Activated gamma-delta T cell (primary cell): ENCODE results near the gene ATP5MC2.
"Not testable (repeated sequence)": the region's sequence is repeated elsewhere in the genome, so short reads cannot be mapped to it uniquely, and the experiment has no call there.

ENCODE experiments used
- DNase-seq: peaks from one replicate; lab custom pipeline; 2025; lab: John Stamatoyannopoulos, UW

ATP5MC2 gene

GRCh38 chr12:53646300-53646699 is 29.6 kb downstream of the ATP5MC2 start:
- not testable (repeated sequence) for DNase-seq

GRCh38 chr12:53645165-53645564 is 30.7 kb downstream of the ATP5MC2 start:
- no peak for DNase-seq

- no peak for DNase-seq
Measured at GRCh38 chr12:53644133-53644532, 31.8 kb downstream of the ATP5MC2 start.

- DNase-seq: no peak
Measured at GRCh38 chr12:53643232-53643979, 32.5 kb downstream of the ATP5MC2 start.

- no peak for DNase-seq
Measured at GRCh38 chr12:53638057-53638456, 37.8 kb downstream of the ATP5MC2 start.

- DNase-seq: no peak
Measured at GRCh38 chr12:53636641-53637040, 39.2 kb downstream of the ATP5MC2 start.

- not testable (repeated sequence) for DNase-seq
Measured at GRCh38 chr12:53635708-53636107, 40.2 kb downstream of the ATP5MC2 start.

GRCh38 chr12:53631721-53632120 is 44.2 kb downstream of the ATP5MC2 start:
- no peak for DNase-seq

- no peak for DNase-seq
Measured at GRCh38 chr12:53627919-53628318, 48.0 kb downstream of the ATP5MC2 start.

- DNase-seq: no peak
Measured at GRCh38 chr12:53626702-53627169, 49.1 kb downstream of the ATP5MC2 start.

- peak; percentile 93 for DNase-seq
Measured at GRCh38 chr12:53625946-53626701, 49.8 kb downstream of the ATP5MC2 start, which contains the start of gene ATF7. Gene ATF7, minus strand, starts transcription at chr12:53626382. Its CDS starts 25,382 bp downstream, at chr12:53601000.

GRCh38 chr12:53625373-53625945 is 50.4 kb downstream of the ATP5MC2 start:
- no peak for DNase-seq

- no peak for DNase-seq
Measured at GRCh38 chr12:53624956-53625355, 50.9 kb downstream of the ATP5MC2 start.

- no peak for DNase-seq
Measured at GRCh38 chr12:53624458-53624857, 51.4 kb downstream of the ATP5MC2 start.

- no peak for DNase-seq
Measured at GRCh38 chr12:53623548-53624385, 52.1 kb downstream of the ATP5MC2 start.

- DNase-seq: no peak
Measured at GRCh38 chr12:53622724-53623123, 53.2 kb downstream of the ATP5MC2 start.

GRCh38 chr12:53618275-53618674 is 57.6 kb downstream of the ATP5MC2 start:
- no peak for DNase-seq

GRCh38 chr12:53617700-53618099 is 58.2 kb downstream of the ATP5MC2 start:
- DNase-seq: no peak

- no peak for DNase-seq
Measured at GRCh38 chr12:53616950-53617349, 58.9 kb downstream of the ATP5MC2 start.
